Smooth muscle cell of the brain vasculature (primary cell): ENCODE data around the gene PIEZO1.

Source experiments
- DNase-seq: peaks from one replicate; pipeline ENCODE4 v3.0.0-alpha.2; 2012; ENCODE audit warnings: low read depth, low spot score

The PIEZO1 gene

GRCh38 chr16:88737298-88738150, 47.5 kb downstream of the PIEZO1 start:
- no peak for DNase-seq

- no peak for DNase-seq
Measured at GRCh38 chr16:88736496-88736895, 48.5 kb downstream of the PIEZO1 start.

- DNase-seq, result no peak
Measured at GRCh38 chr16:88736088-88736487, 48.9 kb downstream of the PIEZO1 start.

GRCh38 chr16:88735616-88736015, 49.4 kb downstream of the PIEZO1 start:
- no peak for DNase-seq

GRCh38 chr16:88735121-88735520, 49.9 kb downstream of the PIEZO1 start:
- DNase-seq, result no peak

GRCh38 chr16:88734361-88734728, 50.7 kb downstream of the PIEZO1 start:
- no peak for DNase-seq

GRCh38 chr16:88733630-88734360, 51.2 kb downstream of the PIEZO1 start:
- no peak for DNase-seq

GRCh38 chr16:88732961-88733294, 52.1 kb downstream of the PIEZO1 start:
- DNase-seq, result no peak

GRCh38 chr16:88732172-88732960, 52.7 kb downstream of the PIEZO1 start:
- no peak for DNase-seq

GRCh38 chr16:88731699-88732098, 53.3 kb downstream of the PIEZO1 start:
- DNase-seq, result no peak

- no peak for DNase-seq
Measured at GRCh38 chr16:88730632-88731607, 54.1 kb downstream of the PIEZO1 start.

- peak; percentile 45 for DNase-seq
Measured at GRCh38 chr16:88727871-88728270, 57.1 kb downstream of the PIEZO1 start.

GRCh38 chr16:88726981-88727380, 58.0 kb downstream of the PIEZO1 start:
- no peak for DNase-seq

GRCh38 chr16:88726408-88726749, 58.6 kb downstream of the PIEZO1 start:
- DNase-seq, result no peak

- no peak for DNase-seq
Measured at GRCh38 chr16:88725609-88726407, 59.2 kb downstream of the PIEZO1 start.

GRCh38 chr16:88724855-88725555, 60.0 kb downstream of the PIEZO1 start:
- DNase-seq, result no peak

- no peak for DNase-seq
Measured at GRCh38 chr16:88723911-88724310, 61.1 kb downstream of the PIEZO1 start.

- DNase-seq, result no peak
Measured at GRCh38 chr16:88723507-88723887, 61.5 kb downstream of the PIEZO1 start.

- DNase-seq, result no peak
Measured at GRCh38 chr16:88722784-88723506, 62.1 kb downstream of the PIEZO1 start.
